Smooth muscle cell (in vitro differentiated cells): ENCODE results near the gene RTL10. TPM values are rescaled to one million over a fixed set of nuclear protein-coding genes. Genes with fewer than 3 reads are reported as not detected.

Experiments
- DNase-seq: peaks from one replicate; lab custom pipeline; 2025; ENCODE audit not compliant: unreplicated experiment; lab: John Stamatoyannopoulos, UW
- H2AFZ ChIP-seq: fragments of 200-600 bp; sonication (generic); 2 replicates; pipeline ENCODE4 v1.6.0; 2016; ENCODE audit warnings: antibody characterized with exemption, low read depth, mild to moderate bottlenecking
- H3F3A ChIP-seq: fragments of 200-600 bp; sonication (generic); 2 replicates; pipeline ENCODE4 v1.6.0; 2017; ENCODE audit warnings: antibody characterized with exemption, low read depth
- H3K27ac ChIP-seq: fragments of 200-600 bp; sonication (generic); 2 replicates; pipeline ENCODE4 v1.5.1; 2016; ENCODE audit warnings: low read depth, mild to moderate bottlenecking
- H3K27me3 ChIP-seq: fragments of 200-600 bp; sonication (generic); 2 replicates; pipeline ENCODE4 v1.6.1; 2016; ENCODE audit warnings: low read depth, mild to moderate bottlenecking
- H3K36me3 ChIP-seq: fragments of 200-600 bp; sonication (generic); 2 replicates; pipeline ENCODE4 v1.5.1; 2016; ENCODE audit warnings: low read depth
- H3K4me1 ChIP-seq: fragments of 200-600 bp; sonication (generic); 2 replicates; pipeline ENCODE4 v1.5.1; 2016; ENCODE audit warnings: low read depth
- H3K4me2 ChIP-seq: fragments of 200-600 bp; sonication (generic); 2 replicates; pipeline ENCODE4 v1.6.0; 2016; ENCODE audit warnings: mild to moderate bottlenecking
- H3K4me3 ChIP-seq: fragments of 200-600 bp; sonication (generic); 2 replicates; pipeline ENCODE4 v1.5.1; 2016; ENCODE audit warnings: mild to moderate bottlenecking
- H3K79me2 ChIP-seq: fragments of 200-600 bp; sonication (generic); 2 replicates; pipeline ENCODE4 v1.6.0; 2016; ENCODE audit warnings: low read depth, mild to moderate bottlenecking
- H3K9ac ChIP-seq: fragments of 200-600 bp; sonication (generic); 2 replicates; pipeline ENCODE4 v1.6.0; 2016; ENCODE audit warnings: low read depth
- H3K9me3 ChIP-seq: fragments of 200-600 bp; sonication (generic); replicated peaks from 2 replicates; pipeline ENCODE4 v1.5.1; 2016; ENCODE audit warnings: low read depth
- H4K20me1 ChIP-seq: fragments of 200-600 bp; sonication (generic); 2 replicates; pipeline ENCODE4 v1.6.0; 2016; ENCODE audit warnings: low read depth
- WGBS: methylation state at CpG from one replicate; pipeline ENCODE4 v1.1.7; 2016; ENCODE audit warnings: low lambda C conversion rate; 5-methylcytosine and 5-hydroxymethylcytosine counted together
- polyA plus RNA-seq: library from polyadenylated mRNA; unstranded; fragments of >200 nt; fragmentation: Nextera tagmentation; extraction: Ambion mirVana; gene quantifications from 2 replicates; pipeline ENCODE4 v1.2.1, GENCODE V29; 2016
- total RNA-seq: library from RNA; depleted of rRNA; stranded (reverse); fragments of >200 nt; gene quantifications from 2 replicates; pipeline ENCODE4 v1.2.3, GENCODE V29; 2014
- TF ChIP-seq, protein P1 (sequence below): fragments of 200-600 bp; sonication (generic); IDR thresholded peaks from 2 replicates; pipeline ENCODE4 v1.5.1; 2017; ENCODE audit warnings: borderline replicate concordance, mild to moderate bottlenecking, antibody characterized with exemption; ENCODE audit not compliant: insufficient read depth, poor library complexity, severe bottlenecking

Gene RTL10
- total and polyA plus RNA-seq, 2 experiments from 2014 or later = 3.8 to 7.5 TPM

DNA sequence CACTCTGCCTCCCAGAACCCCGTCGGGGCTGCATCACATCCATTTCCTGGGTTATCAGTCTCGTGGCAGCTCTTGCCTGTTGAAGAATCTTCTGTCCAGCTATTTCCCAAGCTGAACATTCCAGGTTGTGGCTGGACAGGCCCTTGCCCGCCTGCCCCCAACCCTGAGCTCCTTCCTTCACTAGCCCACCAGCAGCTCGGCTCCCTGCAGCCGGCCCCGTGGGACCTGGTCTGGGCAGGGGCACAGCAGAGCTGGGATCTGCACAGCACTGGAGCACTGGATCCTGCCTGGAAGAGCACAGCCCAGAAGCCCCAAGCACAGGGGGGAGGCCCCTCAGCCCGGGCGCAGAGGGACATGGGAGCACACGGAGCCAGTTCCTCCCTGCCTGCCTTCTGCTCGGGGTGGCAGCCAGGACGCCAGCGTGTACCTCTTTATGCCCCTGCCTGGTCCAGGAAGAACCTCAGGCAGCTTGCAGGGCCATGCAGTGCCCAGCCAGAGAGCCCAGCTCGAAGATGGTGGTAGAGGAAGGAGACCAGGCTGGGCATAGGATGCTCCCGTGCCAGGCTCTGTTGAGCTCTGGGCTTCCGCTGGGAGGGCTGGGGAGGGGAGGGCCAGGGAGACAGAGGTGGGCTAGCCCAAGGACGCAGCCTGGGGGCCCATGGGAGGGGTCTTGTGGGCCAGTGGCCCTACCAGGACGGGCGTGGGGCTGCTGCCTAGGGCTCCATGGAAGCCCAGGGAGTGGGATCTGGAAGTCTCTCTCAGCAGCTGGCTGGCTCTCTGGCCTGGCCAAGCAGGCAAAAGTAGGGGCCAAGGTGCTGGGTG is 16.6 kb upstream of the RTL10 start:
- Histone ChIP-seq H3K36me3 (no peaks in the 10 kb centered on the region), H3K4me1 (no peaks in the 10 kb centered on the region), H3K4me3 (no peak overlapping the region), H3F3A (no peaks in the 10 kb centered on the region), H3K9ac (no peak overlapping the region), H3K27ac (no peak overlapping the region), H2AFZ (no peak overlapping the region), H3K4me2 (no peak overlapping the region), H3K27me3 (no peaks in the 10 kb centered on the region), H4K20me1 (no peaks in the 10 kb centered on the region), H3K79me2 (no peaks in the 10 kb centered on the region), H3K9me3 (no peaks in the 10 kb centered on the region)
- 93% methylated on average over 15 of the region's 19 CpGs for WGBS
- TF ChIP-seq, protein P1, sequence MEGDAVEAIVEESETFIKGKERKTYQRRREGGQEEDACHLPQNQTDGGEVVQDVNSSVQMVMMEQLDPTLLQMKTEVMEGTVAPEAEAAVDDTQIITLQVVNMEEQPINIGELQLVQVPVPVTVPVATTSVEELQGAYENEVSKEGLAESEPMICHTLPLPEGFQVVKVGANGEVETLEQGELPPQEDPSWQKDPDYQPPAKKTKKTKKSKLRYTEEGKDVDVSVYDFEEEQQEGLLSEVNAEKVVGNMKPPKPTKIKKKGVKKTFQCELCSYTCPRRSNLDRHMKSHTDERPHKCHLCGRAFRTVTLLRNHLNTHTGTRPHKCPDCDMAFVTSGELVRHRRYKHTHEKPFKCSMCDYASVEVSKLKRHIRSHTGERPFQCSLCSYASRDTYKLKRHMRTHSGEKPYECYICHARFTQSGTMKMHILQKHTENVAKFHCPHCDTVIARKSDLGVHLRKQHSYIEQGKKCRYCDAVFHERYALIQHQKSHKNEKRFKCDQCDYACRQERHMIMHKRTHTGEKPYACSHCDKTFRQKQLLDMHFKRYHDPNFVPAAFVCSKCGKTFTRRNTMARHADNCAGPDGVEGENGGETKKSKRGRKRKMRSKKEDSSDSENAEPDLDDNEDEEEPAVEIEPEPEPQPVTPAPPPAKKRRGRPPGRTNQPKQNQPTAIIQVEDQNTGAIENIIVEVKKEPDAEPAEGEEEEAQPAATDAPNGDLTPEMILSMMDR = no peak
- no peak for DNase-seq

DNA sequence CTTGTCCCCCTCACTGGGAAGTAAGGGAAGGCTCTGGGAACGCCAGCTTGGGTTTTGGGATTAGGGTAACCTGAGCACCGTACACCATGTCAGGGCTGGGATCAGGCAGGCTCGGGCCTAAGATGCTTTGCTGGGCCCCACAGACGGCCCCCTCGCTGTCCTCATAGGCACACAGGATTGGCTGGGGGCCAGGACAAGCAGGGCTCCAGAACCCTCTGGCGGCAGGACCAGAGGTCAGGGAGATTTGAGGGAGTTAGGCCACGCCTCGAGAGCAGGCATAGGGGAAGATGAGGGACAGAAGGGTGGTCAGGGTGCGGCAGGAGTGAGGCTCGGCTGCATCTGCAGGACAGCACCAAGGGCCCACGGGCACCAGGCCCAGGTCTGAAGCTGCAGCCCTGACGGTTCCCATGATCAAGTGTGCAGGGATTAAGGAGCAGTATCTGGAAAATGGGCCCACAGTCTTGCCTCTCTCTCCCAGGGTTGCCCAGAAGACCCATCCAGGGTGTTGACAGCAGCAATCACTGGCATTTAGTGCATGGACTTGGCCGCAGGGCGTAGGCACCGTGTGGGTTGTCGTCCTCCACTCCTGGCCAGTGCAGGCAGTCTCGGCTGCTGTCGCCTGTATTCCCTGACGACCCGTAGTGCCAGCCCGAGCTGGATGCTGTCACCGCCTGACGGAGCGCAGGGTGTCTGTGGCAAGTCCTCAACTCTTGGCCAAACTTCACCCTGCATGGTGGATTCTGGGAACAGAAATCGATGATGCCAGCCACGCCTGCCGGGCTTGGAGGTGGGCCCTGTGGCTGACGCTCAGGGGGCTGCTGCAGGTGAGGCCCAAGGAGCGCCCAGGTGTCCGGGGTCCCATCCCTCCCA is 15.7 kb upstream of the RTL10 start:
- H3K27me3 ChIP-seq = no peaks in the 10 kb centered on the region
- no peaks in the 10 kb centered on the region for H4K20me1 ChIP-seq
- H3K79me2 ChIP-seq = no peaks in the 10 kb centered on the region
- no peak overlapping the region for H3K27ac ChIP-seq
- H3F3A ChIP-seq = no peaks in the 10 kb centered on the region
- no peaks in the 10 kb centered on the region for H3K9me3 ChIP-seq
- no peak overlapping the region for H3K9ac ChIP-seq
- DNase-seq = no peak
- no peaks in the 10 kb centered on the region for H3K36me3 ChIP-seq
- no peak overlapping the region for H3K4me2 ChIP-seq
- no peak overlapping the region for H2AFZ ChIP-seq
- TF ChIP-seq, protein P1 = no peak
- no peak overlapping the region for H3K4me3 ChIP-seq
- 94% methylated on average over 30 of the region's 30 CpGs for WGBS
- no peaks in the 10 kb centered on the region for H3K4me1 ChIP-seq

DNA sequence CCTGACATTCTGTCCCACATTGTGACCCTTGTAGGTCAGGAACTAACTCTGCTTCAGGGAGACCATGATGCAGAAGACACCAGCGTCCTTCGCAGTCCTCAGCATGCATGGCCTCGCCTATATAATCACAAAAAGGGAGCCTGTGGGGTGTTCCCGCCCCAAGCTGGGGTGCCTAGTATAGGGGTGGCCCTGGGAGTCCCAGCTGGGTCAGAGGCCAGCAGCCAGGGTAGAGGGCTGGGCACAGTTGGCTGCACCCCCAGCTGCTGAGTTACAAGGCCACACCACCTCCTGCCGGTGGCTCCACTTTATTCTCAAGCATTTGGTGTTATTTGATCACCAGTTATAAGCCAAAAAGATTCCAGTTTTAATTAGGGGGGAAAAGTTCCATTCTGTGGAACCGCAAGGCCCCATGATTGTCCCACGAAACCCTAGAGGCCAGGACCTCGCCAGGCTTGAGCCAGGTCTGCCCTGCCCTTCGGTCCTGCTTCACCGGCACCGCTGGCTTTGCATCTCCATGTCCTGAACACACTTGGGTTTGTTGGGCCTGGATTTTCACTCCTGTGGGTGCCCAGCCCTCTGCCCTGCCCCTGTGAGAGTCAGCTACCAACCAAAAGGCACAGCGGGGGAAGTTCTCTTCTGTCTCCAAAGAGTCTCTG is 15.0 kb upstream of the RTL10 start:
- no peaks in the 10 kb centered on the region for H3K9me3 ChIP-seq
- no peak overlapping the region for H3K9ac ChIP-seq
- H2AFZ ChIP-seq = no peak overlapping the region
- H3K27ac ChIP-seq = no peak overlapping the region
- H3F3A ChIP-seq = no peaks in the 10 kb centered on the region
- 95% methylated on average over 12 of the region's 12 CpGs for WGBS
- TF ChIP-seq, protein P1 = no peak
- H3K79me2 ChIP-seq = no peaks in the 10 kb centered on the region
- no peak overlapping the region for H3K4me3 ChIP-seq
- H3K27me3 ChIP-seq = no peaks in the 10 kb centered on the region
- no peak overlapping the region for H3K4me2 ChIP-seq
- no peaks in the 10 kb centered on the region for H3K4me1 ChIP-seq
- no peak for DNase-seq
- H4K20me1 ChIP-seq = no peaks in the 10 kb centered on the region
- H3K36me3 ChIP-seq = no peaks in the 10 kb centered on the region
